H7 (cell line): ENCODE results near the gene PHKA1. TPM values are rescaled to one million over a fixed set of nuclear protein-coding genes. Genes with fewer than 3 reads are reported as not detected.
"Not testable (repeated sequence)": the region's sequence is repeated elsewhere in the genome, so short reads cannot be mapped to it uniquely, and the experiment has no call there.

Experiments used
- DNase-seq: peaks from one replicate; pipeline ENCODE4 v3.0.0; 2012
- H3K27me3 ChIP-seq: 2 replicates; pipeline ENCODE4 v1.6.0; 2011; ENCODE audit warnings: mild to moderate bottlenecking, low read length; ENCODE audit not compliant: control insufficient read depth, insufficient read depth
- H3K36me3 ChIP-seq: replicated peaks from 2 replicates; pipeline ENCODE4 v1.5.1; 2011; ENCODE audit warnings: low read length; ENCODE audit not compliant: control insufficient read depth, insufficient read depth
- H3K4me3 ChIP-seq: 2 replicates; pipeline ENCODE4 v1.5.1; 2011; ENCODE audit warnings: low read depth, mild to moderate bottlenecking, control low read depth, low read length, moderate library complexity; ENCODE audit not compliant: insufficient read depth
- total RNA-seq: library from RNA; depleted of rRNA; stranded (reverse); fragments of >200 nt; shearing (Covaris generic); gene quantifications from 2 replicates; pipeline ENCODE4 v1.2.3, GENCODE V29; 2014

PHKA1 gene
- total RNA-seq, 1 experiment from 2014 or later: 7.1 TPM

GRCh38 chrX:72693477-72693876 is 20.6 kb downstream of the PHKA1 start:
- Histone ChIP-seq H3K36me3 (no peaks in the 10 kb centered on the region), H3K27me3 (no peaks in the 10 kb centered on the region)
- no peak for DNase-seq

GRCh38 chrX:72687396-72687795 is 26.7 kb downstream of the PHKA1 start:
- Histone ChIP-seq H3K27me3 (no peaks in the 10 kb centered on the region), H3K36me3 (no peaks in the 10 kb centered on the region), H3K4me3 (no peak overlapping the region)
- DNase-seq: no peak

More at GRCh38 chrX:72693477-72693876, 20.6 kb downstream of the PHKA1 start:
- H3K4me3 ChIP-seq: no peak overlapping the region

GRCh38 chrX:72685810-72686456 is 28.2 kb downstream of the PHKA1 start:
- no peak for DNase-seq
- no peak overlapping the region for H3K4me3 ChIP-seq
- H3K27me3 ChIP-seq: no peaks in the 10 kb centered on the region
- H3K36me3 ChIP-seq: no peaks in the 10 kb centered on the region

- H3K4me3 ChIP-seq: no peak overlapping the region
- DNase-seq: no peak
- no peaks in the 10 kb centered on the region for H3K36me3 ChIP-seq
- no peaks in the 10 kb centered on the region for H3K27me3 ChIP-seq
These were observed 29.1 kb downstream of the PHKA1 start for GRCh38 chrX:72685018-72685417.

- H3K27me3 ChIP-seq: no peaks in the 10 kb centered on the region
- DNase-seq: no peak
- H3K4me3 ChIP-seq: no peak overlapping the region
- H3K36me3 ChIP-seq: no peaks in the 10 kb centered on the region
These were observed 30.5 kb downstream of the PHKA1 start for GRCh38 chrX:72683631-72684030.

GRCh38 chrX:72676465-72676864 is 37.6 kb downstream of the PHKA1 start:
- no peaks in the 10 kb centered on the region for H3K36me3 ChIP-seq
- no peak for DNase-seq
- H3K27me3 ChIP-seq: no peaks in the 10 kb centered on the region
- no peak overlapping the region for H3K4me3 ChIP-seq

- not testable (repeated sequence) for H3K36me3 ChIP-seq, H3K4me3 ChIP-seq, H3K27me3 ChIP-seq, DNase-seq
These were observed 40.2 kb downstream of the PHKA1 start for GRCh38 chrX:72673951-72674350.

- H3K27me3 ChIP-seq, DNase-seq, H3K4me3 ChIP-seq, H3K36me3 ChIP-seq: not testable (repeated sequence)
These were observed 44.6 kb downstream of the PHKA1 start for GRCh38 chrX:72669508-72669907.

- no peak overlapping the region for H3K4me3 ChIP-seq
- no peaks in the 10 kb centered on the region for H3K36me3 ChIP-seq
- no peaks in the 10 kb centered on the region for H3K27me3 ChIP-seq
- no peak for DNase-seq
These were observed 47.7 kb downstream of the PHKA1 start for GRCh38 chrX:72666451-72666850.

GRCh38 chrX:72663737-72664136 is 50.4 kb downstream of the PHKA1 start:
- DNase-seq: no peak
- H3K4me3 ChIP-seq: no peak overlapping the region
- no peaks in the 10 kb centered on the region for H3K36me3 ChIP-seq
- H3K27me3 ChIP-seq: no peaks in the 10 kb centered on the region

- Histone ChIP-seq H3K4me3 (no peak overlapping the region), H3K27me3 (no peaks in the 10 kb centered on the region), H3K36me3 (no peaks in the 10 kb centered on the region)
- DNase-seq: no peak
These were observed 51.9 kb downstream of the PHKA1 start for GRCh38 chrX:72662020-72662747.

- DNase-seq: no peak
These were observed 54.4 kb downstream of the PHKA1 start for GRCh38 chrX:72659723-72660122.

GRCh38 chrX:72652082-72652481 is 62.0 kb downstream of the PHKA1 start:
- no peak for DNase-seq
- no peaks in the 10 kb centered on the region for H3K27me3 ChIP-seq
- H3K36me3 ChIP-seq: no peaks in the 10 kb centered on the region; the same call in 1 of the 2 replicates
- no peak overlapping the region for H3K4me3 ChIP-seq

More at GRCh38 chrX:72659723-72660122, 54.4 kb downstream of the PHKA1 start:
- H3K27me3 ChIP-seq: no peaks in the 10 kb centered on the region
- no peaks in the 10 kb centered on the region; the same call in 1 of the 2 replicates for H3K36me3 ChIP-seq
- no peak overlapping the region for H3K4me3 ChIP-seq

- no peaks in the 10 kb centered on the region for H3K36me3 ChIP-seq
- DNase-seq: no peak
- no peaks in the 10 kb centered on the region for H3K27me3 ChIP-seq
- H3K4me3 ChIP-seq: no peak overlapping the region
These were observed 69.2 kb downstream of the PHKA1 start for GRCh38 chrX:72644946-72645345.

GRCh38 chrX:72641611-72642010 is 72.5 kb downstream of the PHKA1 start:
- H3K27me3 ChIP-seq: no peaks in the 10 kb centered on the region
- H3K4me3 ChIP-seq: no peak overlapping the region
- DNase-seq: no peak
- H3K36me3 ChIP-seq: no peaks in the 10 kb centered on the region
